Endothelial cell of umbilical vein (primary cell): ENCODE measurements around the gene LIN54.

ENCODE experiments used
- EZH2 ChIP-seq: IDR thresholded peaks from 2 replicates; pipeline ENCODE4 v1.6.1; 2012; ENCODE audit warnings: borderline replicate concordance, low read depth, mild to moderate bottlenecking, moderate library complexity, low read length, inconsistent platforms; ENCODE audit not compliant: severe bottlenecking
- FOS ChIP-seq: IDR thresholded peaks from 2 replicates; pipeline ENCODE4 v1.6.1; 2011; ENCODE audit warnings: mild to moderate bottlenecking, low read length, moderate library complexity, borderline replicate concordance; ENCODE audit not compliant: insufficient read depth
- JUN ChIP-seq: IDR thresholded peaks from 2 replicates; pipeline ENCODE4 v1.6.1; 2011; ENCODE audit warnings: borderline replicate concordance, low read depth; ENCODE audit not compliant: insufficient read length, insufficient read depth
- POLR2A ChIP-seq: IDR thresholded peaks from 2 replicates; pipeline ENCODE4 v1.6.1; 2012; ENCODE audit warnings: low read depth, mild to moderate bottlenecking, control low read depth, low read length
- POLR2AphosphoS5 ChIP-seq: IDR thresholded peaks from 2 replicates; pipeline ENCODE4 v1.6.1; 2012; ENCODE audit warnings: low read depth, mild to moderate bottlenecking, control low read depth, low read length, moderate library complexity; ENCODE audit not compliant: insufficient read depth
- TF ChIP-seq, protein P1 (sequence below), 2 donors: IDR thresholded peaks; 1 replicate in 1 of 2; 2 replicates in 1 of 2; pipeline ENCODE4 v1.5.1; 2011; ENCODE audit warnings: low read length in 2 of 2, mild to moderate bottlenecking in 2 of 2, moderate library complexity in 2 of 2, control low read depth in 1 of 2, inconsistent platforms in 1 of 2, low read depth in 1 of 2; ENCODE audit not compliant: insufficient read depth in 1 of 2; ENCODE audit errors: extremely low read depth in 1 of 2
- TF ChIP-seq, protein P2 (sequence below): IDR thresholded peaks from 2 replicates; pipeline ENCODE4 v1.6.1; 2011; ENCODE audit not compliant: insufficient read depth, insufficient read length

- TF ChIP-seq POLR2AphosphoS5 (no peak), EZH2 (no peak), POLR2A (no peak), FOS (no peak), JUN (no peak)
- TF ChIP-seq, protein P1, sequence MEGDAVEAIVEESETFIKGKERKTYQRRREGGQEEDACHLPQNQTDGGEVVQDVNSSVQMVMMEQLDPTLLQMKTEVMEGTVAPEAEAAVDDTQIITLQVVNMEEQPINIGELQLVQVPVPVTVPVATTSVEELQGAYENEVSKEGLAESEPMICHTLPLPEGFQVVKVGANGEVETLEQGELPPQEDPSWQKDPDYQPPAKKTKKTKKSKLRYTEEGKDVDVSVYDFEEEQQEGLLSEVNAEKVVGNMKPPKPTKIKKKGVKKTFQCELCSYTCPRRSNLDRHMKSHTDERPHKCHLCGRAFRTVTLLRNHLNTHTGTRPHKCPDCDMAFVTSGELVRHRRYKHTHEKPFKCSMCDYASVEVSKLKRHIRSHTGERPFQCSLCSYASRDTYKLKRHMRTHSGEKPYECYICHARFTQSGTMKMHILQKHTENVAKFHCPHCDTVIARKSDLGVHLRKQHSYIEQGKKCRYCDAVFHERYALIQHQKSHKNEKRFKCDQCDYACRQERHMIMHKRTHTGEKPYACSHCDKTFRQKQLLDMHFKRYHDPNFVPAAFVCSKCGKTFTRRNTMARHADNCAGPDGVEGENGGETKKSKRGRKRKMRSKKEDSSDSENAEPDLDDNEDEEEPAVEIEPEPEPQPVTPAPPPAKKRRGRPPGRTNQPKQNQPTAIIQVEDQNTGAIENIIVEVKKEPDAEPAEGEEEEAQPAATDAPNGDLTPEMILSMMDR (IDR thresholded peaks at IDR 0.05; ENCODE audit: extremely low read depth in 1 of 2, insufficient read depth in 1 of 2, low read depth in 1 of 2, low read length in 2 of 2): no peak
- TF ChIP-seq, protein P2, sequence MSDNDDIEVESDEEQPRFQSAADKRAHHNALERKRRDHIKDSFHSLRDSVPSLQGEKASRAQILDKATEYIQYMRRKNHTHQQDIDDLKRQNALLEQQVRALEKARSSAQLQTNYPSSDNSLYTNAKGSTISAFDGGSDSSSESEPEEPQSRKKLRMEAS: no peak
These were observed 109.4 kb downstream of the LIN54 start for GRCh38 chr4:82901183-82901718.
